SK-N-MC (cell line): ENCODE measurements around the gene INPP4B.

Experiments
- DNase-seq: peaks from one replicate; pipeline ENCODE4 v3.0.0-alpha.2; 2011; ENCODE audit warnings: low read depth, low spot score
- H3K27ac ChIP-seq: fragments of 200-600 bp; sonication (generic); 2 replicates; pipeline ENCODE4 v1.5.1; 2016; ENCODE audit warnings: mixed run types
- H3K36me3 ChIP-seq: fragments of 200-600 bp; sonication (generic); 2 replicates; pipeline ENCODE4 v1.6.1; 2017; ENCODE audit warnings: antibody characterized with exemption, low read length, mixed read lengths; ENCODE audit not compliant: insufficient read depth
- H3K4me3 ChIP-seq: fragments of 200-600 bp; sonication (generic); 2 replicates; pipeline ENCODE4 v1.5.1; 2016
- H3K9ac ChIP-seq: fragments of 200-600 bp; sonication (generic); 2 replicates; pipeline ENCODE4 v1.8.0; 2017; ENCODE audit warnings: mixed run types, mixed read lengths; ENCODE audit not compliant: insufficient read length
- H3K9me3 ChIP-seq: fragments of 200-600 bp; sonication (generic); 2 replicates; pipeline ENCODE4 v1.6.1; 2017; ENCODE audit warnings: low read depth, mild to moderate bottlenecking, antibody characterized with exemption, low read length, moderate library complexity, mixed read lengths
- EZH2 ChIP-seq: fragments of 200-600 bp; sonication (generic); IDR thresholded peaks from one replicate; pipeline ENCODE4 v1.6.1; 2017; ENCODE audit warnings: antibody characterized with exemption
- FOXP2 ChIP-seq: optimal IDR thresholded peaks from 2 replicates; pipeline ENCODE3; 2011; ENCODE audit warnings: mild to moderate bottlenecking, moderate library complexity; ENCODE audit not compliant: insufficient read depth; ENCODE audit errors: extremely low read length, control extremely low read depth
- POLR2AphosphoS5 ChIP-seq: IDR thresholded peaks from 2 replicates; pipeline ENCODE4 v1.6.1; 2012; ENCODE audit warnings: mild to moderate bottlenecking, low read depth, low read length, borderline replicate concordance

Gene INPP4B

GRCh38 chr4:142435599-142436235, 410.4 kb downstream of the INPP4B start:
- no peak for DNase-seq
- no peaks in the 10 kb centered on the region for H3K36me3 ChIP-seq
- no peaks in the 10 kb centered on the region for H3K9me3 ChIP-seq
- H3K9ac ChIP-seq: no peak overlapping the region
- TF ChIP-seq POLR2AphosphoS5: no peak
- no peak for TF ChIP-seq FOXP2
- TF ChIP-seq EZH2: no peak
- no peak overlapping the region for H3K27ac ChIP-seq
- H3K4me3 ChIP-seq: no peak overlapping the region

GRCh38 chr4:142434519-142435224, 411.4 kb downstream of the INPP4B start:
- H3K36me3 ChIP-seq: no peaks in the 10 kb centered on the region
- H3K9ac ChIP-seq: no peak overlapping the region
- H3K27ac ChIP-seq: no peak overlapping the region
- H3K4me3 ChIP-seq: no peak overlapping the region
- no peak for DNase-seq
- no peak for TF ChIP-seq FOXP2
- TF ChIP-seq POLR2AphosphoS5: no peak
- no peak for TF ChIP-seq EZH2
- H3K9me3 ChIP-seq: no peaks in the 10 kb centered on the region

GRCh38 chr4:142428715-142429114, 417.4 kb downstream of the INPP4B start:
- no peak overlapping the region for H3K4me3 ChIP-seq
- H3K36me3 ChIP-seq: no peaks in the 10 kb centered on the region
- TF ChIP-seq POLR2AphosphoS5 (no peak), EZH2 (no peak), FOXP2 (no peak)
- no peak overlapping the region for H3K27ac ChIP-seq
- H3K9me3 ChIP-seq: no peaks in the 10 kb centered on the region
- DNase-seq: no peak
- H3K9ac ChIP-seq: no peak overlapping the region

GRCh38 chr4:142427456-142427855, 418.6 kb downstream of the INPP4B start:
- Histone ChIP-seq H3K9ac (no peak overlapping the region), H3K9me3 (no peaks in the 10 kb centered on the region), H3K4me3 (no peak overlapping the region), H3K36me3 (no peaks in the 10 kb centered on the region), H3K27ac (no peak overlapping the region)
- TF ChIP-seq POLR2AphosphoS5: no peak
- TF ChIP-seq EZH2: no peak
- no peak for TF ChIP-seq FOXP2
- DNase-seq: no peak

- TF ChIP-seq FOXP2: no peak
- Histone ChIP-seq H3K9ac (no peak overlapping the region), H3K27ac (no peak overlapping the region), H3K36me3 (no peaks in the 10 kb centered on the region), H3K4me3 (no peak overlapping the region), H3K9me3 (no peaks in the 10 kb centered on the region)
- DNase-seq: no peak
Measured at GRCh38 chr4:142423861-142424260, 422.2 kb downstream of the INPP4B start.

- no peaks in the 10 kb centered on the region for H3K9me3 ChIP-seq
- no peak overlapping the region for H3K9ac ChIP-seq
- no peak overlapping the region for H3K4me3 ChIP-seq
- no peaks in the 10 kb centered on the region for H3K36me3 ChIP-seq
- no peak overlapping the region for H3K27ac ChIP-seq
- no peak for DNase-seq
- TF ChIP-seq EZH2 (no peak), FOXP2 (no peak), POLR2AphosphoS5 (no peak)
Measured at GRCh38 chr4:142420311-142421095, 425.6 kb downstream of the INPP4B start.

GRCh38 chr4:142419712-142420111, 426.4 kb downstream of the INPP4B start:
- Histone ChIP-seq H3K4me3 (no peak overlapping the region), H3K27ac (no peak overlapping the region), H3K36me3 (no peaks in the 10 kb centered on the region), H3K9ac (no peak overlapping the region), H3K9me3 (no peaks in the 10 kb centered on the region)
- TF ChIP-seq POLR2AphosphoS5 (no peak), EZH2 (no peak), FOXP2 (no peak)
- no peak for DNase-seq

- no peak for TF ChIP-seq EZH2
- TF ChIP-seq FOXP2: no peak
- no peak for TF ChIP-seq POLR2AphosphoS5
Measured at GRCh38 chr4:142418697-142419096, 427.4 kb downstream of the INPP4B start.

More at GRCh38 chr4:142418697-142419096, 427.4 kb downstream of the INPP4B start:
- Histone ChIP-seq H3K9ac (no peak overlapping the region), H3K9me3 (no peaks in the 10 kb centered on the region), H3K27ac (no peak overlapping the region), H3K4me3 (no peak overlapping the region), H3K36me3 (no peaks in the 10 kb centered on the region)
- DNase-seq: no peak
